Superior temporal gyrus (tissue), 1 donor: ENCODE measurements around the gene OGT.
"Not testable (repeated sequence)": the region's sequence is repeated elsewhere in the genome, so short reads cannot be mapped to it uniquely, and the experiment has no call there.

Source experiments
- DNase-seq: peaks from one replicate; pipeline ENCODE4 v3.0.0-alpha.2; 2016; ENCODE audit errors: extremely low spot score

Gene OGT

GRCh38 chrX:71532753-71533425 is at the start of gene OGT:
TSS of gene OGT (plus strand) at chrX:71533104. CDS start at chrX:71533300, 196 bp downstream.
- peak; percentile 94 for DNase-seq

GRCh38 chrX:71487814-71488213 is 45.1 kb upstream of the OGT start:
- no peak for DNase-seq

GRCh38 chrX:71489540-71489939 is 43.4 kb upstream of the OGT start:
- DNase-seq: no peak

GRCh38 chrX:71492231-71493065 is 40.5 kb upstream of the OGT start:
- no peak for DNase-seq

GRCh38 chrX:71493111-71493613 is 39.7 kb upstream of the OGT start:
- no peak for DNase-seq

GRCh38 chrX:71495979-71496378 is 36.9 kb upstream of the OGT start:
- DNase-seq: not testable (repeated sequence)

GRCh38 chrX:71496476-71496875 is 36.4 kb upstream of the OGT start:
- DNase-seq: no peak

- not testable (repeated sequence) for DNase-seq
These were observed 30.8 kb upstream of the OGT start for GRCh38 chrX:71502080-71502479.

- DNase-seq: no peak
These were observed 28.6 kb upstream of the OGT start for GRCh38 chrX:71504346-71504745.

- no peak for DNase-seq
These were observed 23.6 kb upstream of the OGT start for GRCh38 chrX:71509289-71509688.

GRCh38 chrX:71510161-71510560 is 22.7 kb upstream of the OGT start:
- no peak for DNase-seq

- not testable (repeated sequence) for DNase-seq
These were observed 19.2 kb upstream of the OGT start for GRCh38 chrX:71513731-71514130.

- DNase-seq: no peak
These were observed 18.4 kb upstream of the OGT start for GRCh38 chrX:71514367-71515037.

- DNase-seq: no peak
These were observed 17.9 kb upstream of the OGT start for GRCh38 chrX:71515038-71515396.

GRCh38 chrX:71525316-71525715 is 7.6 kb upstream of the OGT start:
- no peak for DNase-seq

- DNase-seq: no peak
These were observed 689 bp upstream of the OGT start for GRCh38 chrX:71532078-71532752.

- peak; percentile 20 for DNase-seq
These were observed 579 bp downstream of the OGT start for GRCh38 chrX:71533516-71533850.

GRCh38 chrX:71533851-71534561 is 1.1 kb downstream of the OGT start:
- DNase-seq: peak; percentile 49

GRCh38 chrX:71534773-71535544 is 2.1 kb downstream of the OGT start:
- DNase-seq: peak; percentile 26

GRCh38 chrX:71536285-71536684 is 3.4 kb downstream of the OGT start:
- peak; percentile 28 for DNase-seq

GRCh38 chrX:71537743-71538142 is 4.8 kb downstream of the OGT start:
- no peak for DNase-seq
